Measurements from ENCODE around the gene PACRG.
A peak's percentile ranks its signal among the peaks of the same experiment; 100 is the strongest.
"Not testable (repeated sequence)": the region's sequence is repeated elsewhere in the genome, so short reads cannot be mapped to it uniquely, and the experiment has no call there.

PACRG gene

GRCh38 chr6:163314791-163315470 lies 587.2 kb downstream of the PACRG start:
- DNase-seq (ENCODE audit: low spot score), result no peak

GRCh38 chr6:163316866-163317495 lies 589.2 kb downstream of the PACRG start:
- not testable (repeated sequence) for DNase-seq (ENCODE audit: low spot score)

DNA sequence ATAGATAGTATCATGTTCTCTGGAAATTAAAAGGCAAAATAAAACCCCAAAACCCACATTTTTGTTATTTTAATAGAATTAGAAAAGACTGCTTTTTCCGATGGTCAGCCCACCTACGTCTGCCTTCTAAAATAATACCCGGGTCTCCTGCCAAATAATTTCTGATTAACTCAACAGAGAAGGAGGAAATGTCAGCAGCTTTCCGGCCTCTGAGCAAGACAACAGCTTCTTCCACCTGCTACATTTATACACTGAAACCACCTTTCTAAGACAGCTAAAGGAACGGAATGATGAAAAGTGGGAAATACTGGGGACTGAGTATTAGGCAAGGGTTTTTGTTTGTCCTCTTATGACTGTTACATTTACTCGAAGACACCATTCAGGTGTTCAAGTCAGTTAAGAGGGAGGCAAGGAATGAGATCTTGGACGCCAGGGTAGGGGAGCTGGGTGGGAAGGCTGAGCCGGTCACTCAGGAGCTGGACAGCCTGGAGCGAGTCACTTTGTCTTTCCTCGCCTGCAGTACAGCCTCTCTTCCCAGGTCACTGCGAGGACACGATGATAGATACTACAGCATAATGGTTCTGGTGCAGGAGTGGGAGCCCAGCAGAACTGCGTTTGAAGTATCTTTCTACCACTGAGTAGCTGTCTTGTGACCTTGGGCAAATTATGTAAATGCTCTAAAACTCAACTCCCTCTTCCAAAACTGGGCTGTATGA lies 590.5 kb downstream of the PACRG start:
- DNase-seq (ENCODE audit: low spot score), result no peak

DNA sequence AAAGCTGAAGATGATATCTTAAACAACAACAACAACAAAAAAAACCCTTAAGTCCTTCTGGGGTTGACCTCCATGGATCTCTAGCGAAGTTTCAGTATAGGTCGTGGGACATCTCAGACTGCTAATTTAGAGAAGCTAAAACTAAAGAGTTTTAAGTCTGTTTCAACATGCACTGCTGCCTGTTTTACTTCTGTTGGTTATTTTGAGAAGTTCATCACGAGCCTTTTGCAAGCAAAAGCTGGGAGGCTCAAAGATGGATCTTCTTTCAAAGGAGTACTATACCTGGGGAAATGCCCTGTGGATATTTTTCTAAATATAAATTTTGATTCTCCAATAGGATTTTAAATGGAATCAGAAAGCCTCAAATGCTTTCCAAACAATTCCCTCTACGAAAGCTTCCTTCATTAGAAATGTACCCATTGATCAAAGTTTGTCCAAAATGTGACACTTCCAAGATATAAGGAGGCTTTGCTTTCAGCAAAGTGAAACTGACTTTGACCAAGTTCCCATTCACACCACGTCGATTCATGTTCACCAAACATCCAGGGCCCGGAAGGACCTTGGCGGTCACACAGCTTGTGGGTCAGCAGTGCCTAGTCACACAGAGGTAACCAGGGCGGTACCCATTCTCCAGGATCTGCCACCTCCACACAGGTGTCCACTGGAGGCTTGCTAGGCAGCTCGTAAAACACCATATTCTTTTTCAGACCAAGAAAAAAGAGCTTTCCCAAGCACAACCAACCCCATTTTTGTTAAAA lies 592.0 kb downstream of the PACRG start:
- DNase-seq (ENCODE audit: low spot score), result no peak

DNA sequence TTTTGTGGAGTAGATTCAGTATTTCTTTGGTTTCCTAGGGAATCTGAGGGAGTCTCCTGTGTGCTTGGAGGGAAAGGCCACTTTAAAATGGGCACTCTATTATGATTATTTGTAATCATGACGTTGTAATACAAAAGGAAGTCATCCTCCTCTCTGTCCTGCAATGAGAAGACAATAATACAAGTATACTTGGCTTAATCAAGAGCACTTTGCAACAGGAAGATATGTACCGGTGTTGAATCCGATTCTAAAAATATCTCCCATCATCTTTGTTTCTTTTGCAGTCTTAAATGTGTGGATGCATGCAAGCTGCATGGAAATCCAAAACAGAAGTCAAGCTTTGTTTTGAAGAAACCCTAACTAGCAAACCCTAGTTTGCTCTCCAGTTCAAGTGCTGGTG lies 592.6 kb downstream of the PACRG start:
- DNase-seq (ENCODE audit: low spot score), result no peak

DNA sequence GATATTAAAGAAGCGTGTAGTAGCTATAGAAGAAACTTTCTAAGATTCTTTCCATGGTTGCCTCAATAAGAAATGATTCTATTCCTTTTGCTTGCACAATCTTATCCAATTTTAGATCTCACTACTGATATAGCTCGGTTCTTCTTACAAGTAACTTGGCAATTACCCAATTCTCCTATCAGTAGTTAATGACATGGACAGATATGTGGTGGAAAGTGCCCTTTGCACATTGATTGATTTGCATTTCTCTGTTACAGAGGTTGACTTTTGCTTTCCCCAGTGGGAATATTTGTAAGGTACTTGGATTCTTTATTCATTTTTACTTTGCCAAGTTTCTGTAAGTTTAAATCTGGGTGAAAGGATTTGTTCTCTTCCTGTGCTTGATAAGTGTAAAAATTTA lies 593.0 kb downstream of the PACRG start:
- no peak for DNase-seq (ENCODE audit: low spot score)

DNA sequence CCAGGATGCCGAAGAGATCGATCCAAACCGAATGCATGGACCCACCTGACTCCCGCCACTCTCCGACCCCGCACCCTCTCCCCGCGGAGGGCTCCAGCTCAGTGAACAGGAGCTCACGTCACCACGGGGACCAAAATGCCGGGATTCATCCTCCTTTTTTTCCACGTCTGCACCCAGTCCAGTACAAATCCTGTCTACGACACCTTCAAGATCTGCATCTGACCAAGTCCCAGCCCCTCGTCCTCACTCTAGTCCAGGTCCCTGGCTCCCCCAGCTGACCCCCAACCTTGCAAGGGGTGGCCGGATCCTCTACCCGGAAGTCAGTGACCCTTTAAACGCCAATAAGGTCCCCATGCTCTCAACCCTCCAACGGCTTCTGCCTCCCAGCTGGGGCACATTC lies 593.9 kb downstream of the PACRG start:
- no peak for DNase-seq (ENCODE audit: low spot score)

GRCh38 chr6:163323274-163323673 lies 595.5 kb downstream of the PACRG start:
- DNase-seq (ENCODE audit: low spot score), result no peak

DNA sequence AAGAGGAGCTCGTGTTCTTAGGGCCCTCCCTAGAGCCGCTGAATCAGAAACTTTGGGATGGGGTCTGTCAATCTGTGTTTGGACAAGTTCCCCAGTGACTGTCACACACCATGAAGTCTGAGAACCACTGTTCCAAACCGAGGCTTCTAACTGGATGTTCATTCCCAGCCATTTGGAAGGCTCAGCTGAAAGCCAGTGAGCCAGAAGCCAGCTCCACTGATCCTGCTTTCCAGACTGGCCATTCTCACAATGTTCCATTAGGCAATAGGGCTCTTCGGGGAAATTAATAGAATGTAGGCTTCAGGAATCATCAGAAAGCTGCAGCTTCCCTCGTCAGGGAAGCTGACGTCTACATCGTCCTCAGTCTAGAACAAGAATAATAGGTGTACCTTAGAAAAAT lies 595.9 kb downstream of the PACRG start:
- DNase-seq (ENCODE audit: low spot score), result no peak

GRCh38 chr6:163324326-163324687 lies 596.5 kb downstream of the PACRG start:
- DNase-seq (ENCODE audit: low spot score), result no peak

GRCh38 chr6:163324688-163325389 lies 597.1 kb downstream of the PACRG start:
- peak; percentile 78 for DNase-seq (ENCODE audit: low spot score)

DNA sequence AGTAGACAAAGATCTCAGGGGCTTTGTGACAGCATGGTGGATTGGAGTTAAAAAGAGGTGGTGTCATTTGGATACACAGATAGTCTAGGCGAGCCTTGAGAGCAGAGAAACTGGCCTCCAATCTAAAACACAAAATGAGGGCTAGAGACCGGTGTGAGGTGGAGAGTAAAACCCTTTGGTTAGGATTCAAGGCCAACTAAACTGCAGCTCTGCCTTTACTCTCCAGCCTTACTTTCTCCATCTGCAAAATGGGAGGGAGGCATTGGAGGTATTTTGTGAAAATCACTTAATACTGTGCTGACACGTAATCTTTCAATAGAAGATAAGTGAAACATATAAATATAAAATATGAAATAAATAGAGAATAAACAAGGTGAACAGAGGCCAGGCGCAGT lies 597.6 kb downstream of the PACRG start:
- no peak for DNase-seq (ENCODE audit: low spot score)

GRCh38 chr6:163327165-163327880 lies 599.5 kb downstream of the PACRG start:
- DNase-seq (ENCODE audit: low spot score), result no peak

DNA sequence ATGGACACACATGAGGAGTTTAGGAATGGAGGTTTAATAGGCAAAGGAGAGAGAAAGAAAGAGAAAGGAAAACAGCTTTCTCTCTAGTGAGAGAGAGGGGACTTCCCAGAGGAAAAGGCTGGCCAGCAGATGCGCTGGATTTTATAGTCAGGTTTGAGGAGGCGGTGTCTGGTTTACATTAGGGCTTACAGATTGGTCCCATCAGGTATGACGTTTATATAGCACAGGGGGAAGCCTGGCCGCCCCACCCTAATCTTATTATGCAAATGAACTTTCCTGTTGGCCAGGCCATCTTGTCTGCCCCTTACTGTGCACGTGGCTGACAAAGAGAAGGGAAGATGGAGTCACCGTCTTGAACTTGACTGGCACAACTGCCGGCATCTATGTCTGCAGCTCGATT lies 600.1 kb downstream of the PACRG start:
- DNase-seq (ENCODE audit: low spot score), result no peak

- DNase-seq (ENCODE audit: low spot score), result no peak
Observed at GRCh38 chr6:163328411-163328810, 600.6 kb downstream of the PACRG start.

DNA sequence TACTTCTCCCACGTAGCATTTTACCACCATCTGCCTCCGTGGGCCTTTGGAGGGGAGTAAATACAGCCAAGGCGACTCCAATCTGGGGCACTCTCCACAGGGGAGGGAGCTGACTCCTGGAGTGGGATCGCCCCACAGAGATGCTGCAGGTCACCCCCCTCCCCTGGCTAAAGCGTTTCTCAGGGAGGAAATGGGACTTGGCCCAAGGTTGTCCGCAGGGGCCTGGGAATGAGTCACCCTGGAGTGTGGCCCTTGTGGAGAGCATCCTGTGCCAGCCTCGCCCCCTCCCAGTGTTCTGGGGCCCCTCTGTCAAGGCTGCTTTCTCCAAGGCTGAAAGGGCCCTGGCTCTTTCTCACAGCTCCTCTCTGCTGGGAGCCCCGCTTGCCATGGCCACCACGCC lies 602.2 kb downstream of the PACRG start:
- no peak for DNase-seq (ENCODE audit: low spot score)

GRCh38 chr6:163331245-163331644 lies 603.5 kb downstream of the PACRG start:
- DNase-seq (ENCODE audit: low spot score), result no peak

DNA sequence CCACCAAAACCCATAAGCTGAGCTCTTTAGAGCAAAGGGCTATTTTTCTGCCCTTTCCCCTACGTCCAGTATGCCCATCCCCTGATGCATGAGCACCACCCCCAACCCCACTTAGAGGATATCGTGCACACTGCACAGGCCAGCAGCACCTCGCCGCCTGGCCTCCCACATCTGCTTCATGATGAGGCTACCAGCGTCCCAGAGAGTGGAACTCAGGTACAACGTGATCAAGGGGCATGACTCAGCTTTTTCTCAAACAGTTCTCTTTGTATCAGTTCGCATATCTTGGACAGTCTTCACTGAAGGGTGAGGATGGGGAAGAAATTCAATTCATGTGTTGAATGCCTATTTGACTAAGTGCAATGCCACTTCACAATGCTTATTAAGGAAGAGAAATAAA lies 604.8 kb downstream of the PACRG start:
- DNase-seq (ENCODE audit: low spot score), result no peak

DNA sequence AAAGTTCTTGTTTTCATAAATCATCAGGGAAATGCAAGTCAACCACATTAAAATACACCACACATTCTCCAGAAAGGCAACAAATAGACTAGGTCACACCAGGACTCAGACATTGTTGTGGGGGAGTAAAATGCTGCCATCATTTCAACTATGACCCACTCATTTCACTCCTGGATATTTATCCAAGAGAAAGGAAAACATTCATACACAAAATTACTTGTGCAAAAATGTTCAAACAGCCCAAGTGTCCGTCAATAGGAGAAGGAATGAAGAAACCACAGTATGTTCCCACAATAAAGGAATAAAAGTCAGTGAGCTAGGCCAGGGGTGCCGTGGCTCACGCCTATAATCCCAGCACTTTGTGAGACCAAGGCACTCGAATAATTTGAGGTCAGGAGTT lies 605.3 kb downstream of the PACRG start:
- DNase-seq (ENCODE audit: low spot score), result no peak

DNA sequence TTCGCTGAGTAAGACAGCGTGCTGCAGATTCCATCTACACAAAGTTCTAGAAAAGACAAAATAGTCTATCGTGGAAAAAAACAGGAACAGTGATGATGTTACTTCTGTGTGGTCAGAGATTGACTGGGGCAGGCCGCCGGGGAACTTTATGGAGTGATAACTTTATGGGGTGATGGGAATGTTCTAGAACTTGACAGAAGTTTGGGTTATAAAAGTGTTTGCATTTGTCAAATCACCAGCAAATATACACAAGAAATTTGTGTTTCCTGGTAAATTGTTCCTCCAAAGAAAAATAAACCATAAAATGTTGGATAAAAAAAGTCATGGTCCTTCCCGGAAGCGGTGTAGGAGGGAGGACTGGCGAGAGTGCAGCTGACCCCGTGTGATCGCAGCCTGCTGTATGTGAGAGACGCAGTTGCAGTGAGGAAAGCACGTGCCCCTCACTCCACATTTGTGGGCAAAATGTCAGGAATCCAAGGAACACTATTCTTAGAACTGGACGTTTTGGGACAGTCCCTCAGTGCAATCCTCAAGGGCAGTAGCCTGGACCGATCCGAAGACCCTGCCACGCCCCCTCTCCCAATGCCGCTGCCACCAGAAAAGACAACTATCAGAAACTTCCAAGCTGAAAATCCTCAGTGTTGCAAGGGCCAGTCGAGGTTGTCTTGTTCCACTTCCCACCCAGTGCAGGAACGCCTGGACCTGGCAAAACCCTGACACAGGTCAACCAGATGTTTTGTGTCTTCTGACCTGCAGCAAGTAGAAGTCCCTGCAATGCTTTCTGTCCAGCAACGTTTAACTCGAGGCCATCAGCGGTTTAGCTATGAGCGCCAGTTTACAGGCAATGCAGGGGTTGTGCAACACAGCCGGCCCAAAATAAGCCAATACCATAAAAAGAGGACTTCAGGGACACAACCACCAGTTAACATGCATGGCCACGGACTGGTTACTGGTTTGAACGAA lies 606.2 kb downstream of the PACRG start:
- no peak for DNase-seq (ENCODE audit: low spot score)
